Motor neuron (in vitro differentiated cells): ENCODE results near the gene MEF2B. TPM values are rescaled to one million over a fixed set of nuclear protein-coding genes. Genes with fewer than 3 reads are reported as not detected.

ENCODE experiments used
- ATAC-seq, 8 experiments: fragments of 200-7000 bp; cut with Tn5 transposase; replicated peaks in 6 of 8; 2 replicates each; pipeline ENCODE4 v1.8.0; 2021; ENCODE audit warnings: mild to moderate bottlenecking in 8 of 8, moderate library complexity in 8 of 8
- H3K27ac ChIP-seq, 2 donors: fragments of 250-450 bp; sonication (Bioruptor Pico); 2 replicates each; pipeline ENCODE4 v1.9.0; 2021; ENCODE audit warnings: antibody characterized with exemption in 2 of 2, mild to moderate bottlenecking in 2 of 2, moderate library complexity in 1 of 2
- H3K4me1 ChIP-seq, 2 donors: fragments of 250-450 bp; sonication (Bioruptor Pico); replicated peaks in 1 of 2; 2 replicates each; pipeline ENCODE4 v1.6.1; 2021; ENCODE audit warnings: antibody characterized with exemption in 2 of 2, mild to moderate bottlenecking in 2 of 2, moderate library complexity in 1 of 2
- H3K4me3 ChIP-seq, 5 donors: fragments of 250-450 bp; sonication (Bioruptor Pico); 2 replicates each; pipeline ENCODE4 v1.9.0; 2021; ENCODE audit warnings: antibody characterized with exemption in 5 of 5, mild to moderate bottlenecking in 5 of 5, moderate library complexity in 4 of 5
- WGBS, 10 experiments: fragments of 450-650 bp; shearing (Covaris generic); methylation state at CpG; one replicate each; pipeline ENCODE4 v1.0.0; 2022; 5-methylcytosine and 5-hydroxymethylcytosine counted together
- in situ Hi-C, 9 experiments: fragments of 400-800 bp; cut with MboI; loops; one replicate each; pipeline ENCODE4 v1.15.0; 2021; ENCODE audit warnings: low sequenced_read_pairs in 9 of 9, low pct_unique_long_range_greater_than_20kb in 2 of 9; ENCODE audit not compliant: unreplicated experiment in 9 of 9
- total RNA-seq, 8 experiments: library from RNA; unstranded; fragments of 300-600 nt; gene quantifications; 2 replicates each; pipeline versions ENCODE4 v1.2.3 to v1.2.4, GENCODE V29; 2022

Gene MEF2B
- total RNA-seq, 8 experiments from 2014 or later: 0.20 to 2.5 (median 0.66) TPM; not detected in 1

- Histone ChIP-seq H3K4me3 (no peak overlapping the region), H3K4me1 (peaks cover 14 to 18% of the 10 kb centered on the region in 2 donors), H3K27ac (no peak overlapping the region)
- 20 to 66% (median 43%) methylated on average over 1 to 4 of the region's 5 CpGs; no CpG with 5 or more reads in 5 of the 10 experiments for WGBS, 10 experiments
- ATAC-seq: no peak
- in situ Hi-C loops: no loop called here
Measured at GRCh38 chr19:19206938-19207337, 36.9 kb upstream of the MEF2B start.

- Histone ChIP-seq H3K4me3 (no peak overlapping the region), H3K27ac (no peak overlapping the region), H3K4me1 (peaks cover 14 to 16% of the 10 kb centered on the region in 2 donors)
- in situ Hi-C loops: no loop called here
- 26 to 79% (median 48%) methylated on average over 2 to 10 of the region's 14 CpGs; no CpG with 5 or more reads in 4 of the 10 experiments for WGBS, 10 experiments
- no peak for ATAC-seq
Measured at GRCh38 chr19:19205416-19206410, 35.6 kb upstream of the MEF2B start.

DNA sequence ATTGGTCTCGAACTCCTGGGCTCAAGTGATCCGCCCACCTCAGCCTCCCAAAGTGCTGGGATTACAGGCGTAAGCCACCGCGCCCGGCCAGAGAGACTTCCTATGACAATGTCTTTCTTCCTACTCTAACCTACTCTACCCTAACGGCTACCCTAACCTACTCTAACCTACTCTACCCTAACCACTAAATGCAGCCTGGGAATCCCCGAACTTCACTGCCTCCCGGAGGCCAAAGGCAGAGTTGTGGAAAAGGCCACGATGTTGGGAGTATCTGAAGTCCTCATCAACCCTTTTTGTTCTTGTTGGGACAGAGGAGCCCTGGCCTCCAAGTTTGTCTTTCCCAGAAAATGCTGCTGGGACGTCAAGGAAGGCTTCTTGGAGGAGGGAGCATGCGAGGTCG lies 34.1 kb upstream of the MEF2B start:
- no peak for ATAC-seq
- Histone ChIP-seq H3K4me3 (no peak overlapping the region), H3K4me1 (peaks cover 14 to 16% of the 10 kb centered on the region in 2 donors), H3K27ac (no peak overlapping the region)
- WGBS, 10 experiments: 30 to 97% (median 68%) methylated on average over 1 to 10 of the region's 13 CpGs; no CpG with 5 or more reads in 3 of the 10 experiments
- in situ Hi-C loops: no loop called here

GRCh38 chr19:19203012-19203856 lies 33.2 kb upstream of the MEF2B start, which contains the start of gene NR2C2AP:
Gene NR2C2AP, minus strand, starts transcription at chr19:19203414. Its CDS starts 354 bp downstream, at chr19:19203060.
- Histone ChIP-seq H3K4me3 (peak within 1 kb of the TSS; percentile 51 to 77 (median 61)), H3K4me1 (peaks cover 9 to 11% of the 10 kb centered on the region in 2 donors), H3K27ac (no peak within 1 kb of the TSS)
- ATAC-seq: peak; percentile 83 to 93 (median 91)
- in situ Hi-C loops: no loop called here
- WGBS, 10 experiments: 0 to 40% (median 13%) methylated on average over 2 to 32 of the region's 60 CpGs; no CpG with 5 or more reads in 1 of the 10 experiments

DNA sequence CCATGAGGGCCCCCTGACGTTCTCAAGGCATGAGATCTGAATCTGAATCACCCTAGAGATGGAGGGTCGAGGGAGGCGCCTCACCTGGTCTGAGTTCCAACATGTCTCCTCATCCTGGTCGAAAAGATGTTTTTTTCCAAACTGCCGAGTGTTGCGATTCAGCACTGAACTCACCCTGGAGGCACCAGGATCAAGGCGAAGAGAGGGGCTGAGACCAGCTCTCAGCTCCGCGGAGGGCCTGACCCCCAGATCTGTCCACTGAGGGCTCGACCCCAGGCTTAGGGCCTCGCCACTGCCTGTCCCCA lies 32.6 kb upstream of the MEF2B start:
- WGBS, 10 experiments: 0 to 21% (median 7%) methylated on average over 1 to 5 of the region's 11 CpGs; no CpG with 5 or more reads in 4 of the 10 experiments
- no peak for ATAC-seq
- in situ Hi-C loops: no loop called here
- peaks cover 6 to 8% of the 10 kb centered on the region in 2 donors for H3K4me1 ChIP-seq
- peak overlapping the region; percentile 51 to 77 (median 61) for H3K4me3 ChIP-seq
- no peak overlapping the region for H3K27ac ChIP-seq

DNA sequence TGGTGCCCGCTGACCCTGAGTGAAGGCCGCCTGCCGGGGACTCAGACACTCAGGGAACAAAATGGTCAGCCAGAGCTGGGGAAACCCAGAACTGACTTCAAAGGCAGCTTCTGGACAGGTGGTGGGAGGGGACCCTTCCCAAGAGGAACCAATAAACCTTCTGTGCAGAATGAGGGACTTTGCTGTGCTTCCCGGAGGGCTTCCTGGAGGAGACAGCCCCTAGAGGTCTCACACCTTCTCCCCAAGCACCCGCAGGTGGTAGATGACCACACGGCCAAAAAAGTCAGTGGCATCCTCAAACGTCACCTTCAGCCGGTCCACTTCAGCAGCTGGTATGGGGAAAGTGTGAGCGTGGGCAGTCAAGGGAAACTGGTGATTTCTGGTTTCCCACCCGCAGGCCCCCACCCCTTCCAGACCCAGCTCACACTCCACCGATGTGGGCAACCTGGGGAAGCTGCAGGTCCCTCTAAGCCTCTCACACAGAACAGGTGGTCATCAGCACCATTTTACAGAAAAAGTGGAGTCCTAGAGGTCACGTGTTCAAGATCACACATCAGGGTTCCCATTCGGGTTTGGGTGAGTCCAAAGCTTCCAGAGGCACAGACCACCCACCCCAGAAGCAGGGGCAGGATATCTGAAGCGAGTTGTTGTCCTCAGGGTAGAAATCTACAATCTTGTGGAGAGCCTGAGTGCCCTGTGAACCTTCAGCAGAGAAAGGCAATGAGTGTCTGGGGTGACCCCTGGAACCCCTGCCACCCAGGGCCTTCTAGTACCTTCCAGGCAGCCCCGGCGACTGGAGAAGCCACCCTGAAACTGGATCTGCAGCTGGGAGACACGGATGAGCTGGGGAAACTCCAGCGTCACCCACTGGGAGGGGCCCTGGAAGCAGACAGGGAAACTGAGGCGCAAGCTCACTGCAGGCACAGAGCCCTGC lies 31.9 kb upstream of the MEF2B start:
- Histone ChIP-seq H3K4me3 (peak overlapping the region in 1 of 5 donors; percentile 61), H3K4me1 (peaks cover 6 to 8% of the 10 kb centered on the region in 2 donors), H3K27ac (no peak overlapping the region)
- in situ Hi-C loops: no loop called here
- ATAC-seq: no peak
- WGBS, 10 experiments: 0 to 80% (median 65%) methylated on average over 1 to 10 of the region's 19 CpGs; no CpG with 5 or more reads in 3 of the 10 experiments

DNA sequence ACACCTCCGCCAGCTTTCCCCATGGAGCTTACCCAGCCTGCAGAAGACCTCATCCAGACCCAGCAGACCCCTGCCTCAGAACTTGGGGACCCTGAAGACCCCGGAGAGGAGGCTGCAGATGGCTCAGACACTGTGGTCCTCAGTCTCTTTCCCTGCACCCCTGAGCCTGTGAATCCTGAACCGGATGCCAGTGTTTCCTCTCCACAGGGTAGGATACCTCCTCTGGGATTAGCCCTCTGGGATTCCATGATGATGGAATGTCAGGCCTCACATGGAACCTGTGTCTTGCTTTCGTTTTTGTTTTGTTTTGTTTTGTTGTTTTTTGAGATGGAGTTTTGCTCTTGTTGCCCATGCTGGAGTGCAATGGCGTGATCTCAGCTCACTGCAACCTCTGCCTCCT lies 23.9 kb upstream of the MEF2B start:
- 21 to 100% (median 93%) methylated on average over 1 to 2 of the region's 5 CpGs; no CpG with 5 or more reads in 2 of the 10 experiments for WGBS, 10 experiments
- Histone ChIP-seq H3K4me1 (peaks cover 5 to 7% of the 10 kb centered on the region in 2 donors), H3K27ac (no peak overlapping the region), H3K4me3 (no peak overlapping the region)
- ATAC-seq: no peak
- in situ Hi-C loops: no loop called here

DNA sequence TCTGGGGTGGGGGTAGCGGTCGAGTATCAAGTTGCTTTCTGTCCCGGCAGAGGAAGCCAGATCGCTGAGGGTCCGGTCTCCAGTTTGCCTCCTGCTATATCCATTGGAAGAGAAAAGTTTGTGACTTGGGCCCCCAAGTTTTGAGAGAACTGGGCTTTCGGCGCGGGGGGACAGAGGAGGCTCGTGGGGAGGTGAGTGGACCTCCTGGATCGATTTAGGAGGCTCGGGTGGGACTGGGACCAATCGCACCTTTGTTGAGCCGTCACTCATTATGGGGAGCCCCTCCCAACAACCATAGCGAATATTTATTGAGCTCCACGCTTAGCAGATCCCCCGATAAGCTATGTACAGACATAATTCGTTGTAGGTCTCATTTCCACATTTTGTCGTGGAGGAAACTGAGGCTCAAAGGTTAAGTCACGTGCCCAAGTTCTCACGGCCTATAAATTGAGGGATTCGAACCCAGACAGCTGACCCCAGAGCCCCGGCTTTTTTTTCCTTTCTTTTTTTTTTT lies 22.9 kb upstream of the MEF2B start:
- peak in 3 of 8 experiments; percentile 6 to 11 (median 6) for ATAC-seq
- WGBS, 10 experiments: 0 to 6% (median 3%) methylated on average over 2 to 13 of the region's 22 CpGs; no CpG with 5 or more reads in 1 of the 10 experiments

GRCh38 chr19:19192078-19192882 lies 22.2 kb upstream of the MEF2B start, which contains the start of the genes BORCS8 and RFXANK:
Gene BORCS8, minus strand, starts transcription at chr19:19192152. Its CDS starts 35 bp downstream, at chr19:19192117.
Gene RFXANK, plus strand, starts transcription at chr19:19192258. Its CDS starts 1,689 bp downstream, at chr19:19193947.
- Histone ChIP-seq H3K4me3 (peak within 1 kb of the TSS; percentile 69 to 99 (median 87)), H3K27ac (peak within 1 kb of the TSS; percentile 86 to 92), H3K4me1 (peaks cover 5 to 7% of the 10 kb centered on the region in 2 donors)
- 0% methylated on average over 5 of the region's 53 CpGs; no CpG with 5 or more reads in 9 of the 10 experiments for WGBS, 10 experiments
- ATAC-seq: peak; percentile 87 to 95 (median 91)
- in situ Hi-C loops: no loop called here

More for the DNA sequence above, 22.9 kb upstream of the MEF2B start:
- Histone ChIP-seq H3K27ac (peak overlapping the region in 1 of 2 donors; percentile 28), H3K4me3 (peak overlapping the region; percentile 69 to 99 (median 87)), H3K4me1 (peaks cover 5 to 7% of the 10 kb centered on the region in 2 donors)
- in situ Hi-C loops: no loop called here

DNA sequence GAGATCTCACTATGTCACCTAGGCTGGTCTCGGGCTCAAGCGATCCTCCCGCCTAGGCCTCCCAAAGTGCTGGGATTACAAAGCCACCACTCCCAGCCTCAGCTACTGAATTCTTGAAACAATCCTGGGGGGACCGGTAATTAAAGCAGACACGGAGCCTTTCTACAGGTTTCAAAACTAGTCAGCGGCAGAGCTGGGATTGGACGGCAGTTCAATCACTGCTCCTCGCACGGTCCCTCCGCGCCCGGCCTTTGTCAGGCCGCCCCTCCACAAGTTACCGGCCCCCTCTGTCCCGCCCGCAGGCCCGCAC lies 21.7 kb upstream of the MEF2B start:
- WGBS, 10 experiments: 0% methylated on average over 3 to 8 of the region's 17 CpGs; no CpG with 5 or more reads in 7 of the 10 experiments
- H3K4me3 ChIP-seq: peak overlapping the region; percentile 69 to 99 (median 87)
- in situ Hi-C loops: no loop called here
- H3K4me1 ChIP-seq: peaks cover 5 to 7% of the 10 kb centered on the region in 2 donors
- H3K27ac ChIP-seq: peak overlapping the region; percentile 86 to 92
- ATAC-seq: peak in 2 of 8 experiments; percentile 3 to 5

- no peak for ATAC-seq
- Histone ChIP-seq H3K4me1 (peaks cover 4 to 5% of the 10 kb centered on the region in 2 donors), H3K27ac (no peak overlapping the region), H3K4me3 (no peak overlapping the region)
- in situ Hi-C loops: no loop called here
- WGBS, 10 experiments: 80 to 100% (median 88%) methylated on average over 1 to 4 of the region's 14 CpGs; no CpG with 5 or more reads in 6 of the 10 experiments
Measured at GRCh38 chr19:19186742-19187141, 16.7 kb upstream of the MEF2B start.
